HepG2 (cell line): ENCODE data around the gene RHBDF2. TPM values are rescaled to one million over a fixed set of nuclear protein-coding genes. Genes with fewer than 3 reads are reported as not detected.

ENCODE experiments used
- ATRX ChIP-seq: sonication (generic); formaldehyde crosslinking; IDR thresholded peaks from 2 replicates; pipeline ENCODE4 v1.4.0; 2020; ENCODE audit warnings: missing genetic modification reagents, borderline replicate concordance
- EP300 ChIP-seq, 3 experiments: sonication (generic) in 1 of 3; formaldehyde crosslinking in 1 of 3; IDR thresholded peaks; 2 replicates each; pipeline versions ENCODE4 v1.5.1 to v1.6.1; 2011 to 2020; ENCODE audit warnings: low read depth in 2 of 3, low read length in 2 of 3, borderline replicate concordance in 1 of 3, improper control_type of control experiment in 1 of 3, mild to moderate bottlenecking in 1 of 3, missing genetic modification reagents in 1 of 3, moderate library complexity in 1 of 3
- ETV6 ChIP-seq: sonication (generic); formaldehyde crosslinking; conservative IDR thresholded peaks from 2 replicates; pipeline ENCODE4 v1.4.0; 2020; ENCODE audit warnings: missing genetic modification reagents
- FOXP1 ChIP-seq, 2 experiments: fragments of 450-650 bp in 1 of 2; IDR thresholded peaks; 2 replicates each; pipeline ENCODE4 v1.6.1; 2017 to 2018; ENCODE audit warnings: antibody characterized with exemption in 1 of 2
- HMG20A ChIP-seq: IDR thresholded peaks from 2 replicates; pipeline ENCODE4 v1.6.1; 2016; ENCODE audit warnings: borderline replicate concordance
- NR3C1 ChIP-seq: sonication (generic); formaldehyde crosslinking; IDR thresholded peaks from 2 replicates; pipeline ENCODE4 v1.4.0; 2020; ENCODE audit warnings: missing genetic modification reagents
- NRL ChIP-seq: sonication (generic); formaldehyde crosslinking; IDR thresholded peaks from 2 replicates; pipeline ENCODE4 v1.5.0; 2020; ENCODE audit warnings: missing genetic modification reagents, mild to moderate bottlenecking, moderate library complexity, borderline replicate concordance
- PAXIP1 ChIP-seq: sonication (generic); formaldehyde crosslinking; conservative IDR thresholded peaks from 2 replicates; pipeline ENCODE4 v1.4.0; 2020; ENCODE audit warnings: mild to moderate bottlenecking, missing genetic modification reagents, moderate library complexity
- SIN3A ChIP-seq: IDR thresholded peaks from 2 replicates; pipeline ENCODE4 v1.6.1; 2011; ENCODE audit warnings: low read depth, mild to moderate bottlenecking, control low read depth, low read length, borderline replicate concordance
- YEATS2 ChIP-seq: sonication (generic); formaldehyde crosslinking; IDR thresholded peaks from 2 replicates; pipeline ENCODE4 v1.4.0; 2020; ENCODE audit warnings: missing genetic modification reagents, borderline replicate concordance
- ZNF292 ChIP-seq: sonication (generic); formaldehyde crosslinking; IDR thresholded peaks from 2 replicates; pipeline ENCODE4 v1.8.1; 2022; ENCODE audit warnings: mild to moderate bottlenecking, low read depth, missing genetic modification reagents, borderline replicate concordance
- ZNF660 ChIP-seq: sonication (generic); formaldehyde crosslinking; IDR thresholded peaks from 2 replicates; pipeline ENCODE4 v1.5.1; 2020; ENCODE audit warnings: mild to moderate bottlenecking, low read depth, missing genetic modification reagents, borderline replicate concordance
- ZNF790 ChIP-seq: sonication (generic); formaldehyde crosslinking; IDR thresholded peaks from 2 replicates; pipeline ENCODE4 v1.8.0; 2022; ENCODE audit warnings: missing genetic modification reagents, mild to moderate bottlenecking, borderline replicate concordance
- ZNF83 ChIP-seq: sonication (generic); formaldehyde crosslinking; IDR thresholded peaks from 2 replicates; pipeline ENCODE4 v1.4.0; 2020; ENCODE audit warnings: missing genetic modification reagents, mild to moderate bottlenecking, borderline replicate concordance
- polyA plus RNA-seq, 8 experiments: library from polyadenylated mRNA; depleted of rRNA in 3 of 8; stranded (reverse) in 7 of 8; unstranded in 1 of 8; fragments of >200 nt; fragmentation: Illumina TruSeq in 4 of 8; extraction: Trizol in 4 of 8; gene quantifications; 2 replicates each; pipeline versions ENCODE4 v1.2.1 to v1.2.3, GENCODE V29; 2011 to 2016; ENCODE audit warnings: low read depth in 4 of 8, missing spikeins in 1 of 8, mixed read lengths in 1 of 8; ENCODE audit not compliant: insufficient read depth in 1 of 8
- total RNA-seq, 5 experiments: library from RNA; depleted of rRNA; stranded (reverse); fragments of >200 nt; fragmentation: Illumina TruSeq; extraction: Trizol; gene quantifications; 2 replicates each; pipeline ENCODE4 v1.2.3, GENCODE V29; 2016; ENCODE audit warnings: low read depth in 1 of 5
- TF ChIP-seq, protein P1 (sequence below): sonication (generic); formaldehyde crosslinking; IDR thresholded peaks from 2 replicates; pipeline ENCODE4 v1.9.0; 2022; ENCODE audit warnings: missing genetic modification reagents, mild to moderate bottlenecking, borderline replicate concordance
- TF ChIP-seq, protein P2 (sequence below): sonication (generic); formaldehyde crosslinking; IDR thresholded peaks from 2 replicates; pipeline ENCODE4 v1.4.0; 2020; ENCODE audit warnings: missing genetic modification reagents
- TF ChIP-seq, protein P3 (sequence below): sonication (generic); formaldehyde crosslinking; IDR thresholded peaks from 2 replicates; pipeline ENCODE4; 2020; ENCODE audit warnings: missing genetic modification reagents, mild to moderate bottlenecking, borderline replicate concordance

RHBDF2 gene
- total and polyA plus RNA-seq, 2 of the 13 experiments (the other 11 are each of a cell fraction or from before 2014, with no cell fraction given): 7.8 to 24.2 TPM

DNA sequence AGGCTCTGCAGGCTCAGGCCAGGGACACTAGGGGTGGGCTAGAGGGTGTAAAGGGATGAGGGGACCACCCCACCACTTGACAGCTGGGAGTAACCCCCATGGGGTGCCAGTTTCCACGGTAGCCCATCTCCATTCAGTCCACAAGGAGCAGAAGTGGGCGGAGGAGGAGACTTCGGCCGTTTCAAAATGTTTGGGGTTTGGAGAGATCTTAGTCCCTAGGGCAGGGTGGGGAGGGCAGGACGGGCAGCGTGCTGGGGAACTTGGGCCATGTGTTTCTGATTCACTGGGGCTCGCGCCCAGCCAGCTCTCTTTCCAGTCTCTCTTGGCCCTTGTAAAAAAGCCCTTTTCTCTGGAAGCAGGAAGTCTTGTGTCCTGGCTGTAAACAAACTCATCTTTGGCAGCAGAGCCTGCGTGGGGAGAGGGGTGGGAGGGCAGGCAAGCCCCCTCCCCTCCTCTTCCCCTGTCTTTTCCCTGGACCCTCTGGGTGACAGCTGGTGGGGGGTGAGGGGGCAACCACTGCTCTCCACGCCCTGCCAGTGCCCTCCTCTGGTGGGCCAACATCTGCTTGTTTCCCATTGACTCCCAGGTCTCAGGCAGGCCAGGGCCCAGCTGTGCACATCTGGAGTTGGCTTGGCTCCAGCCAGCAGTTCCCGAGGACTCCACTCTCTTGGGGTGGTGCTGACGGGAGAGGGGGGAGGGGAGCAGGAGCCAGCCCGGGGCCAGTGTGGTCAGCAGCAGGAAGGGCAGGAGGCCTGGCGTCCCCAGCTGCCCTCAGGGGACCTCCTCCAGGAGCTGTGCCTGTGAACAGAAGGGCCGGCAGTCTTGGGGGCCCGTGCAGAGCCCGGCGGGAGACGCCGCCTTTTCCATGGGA is 28.2 kb upstream of the RHBDF2 start (continued):
- TF ChIP-seq SIN3A (no peak), FOXP1 (IDR thresholded peaks at IDR 0.05) (no peak), FOXP1 (CRISPR knock-in tag; IDR thresholded peaks at IDR 0.05) (no peak), ZNF660 (CRISPR knock-in tag) (no peak), ATRX (CRISPR knock-in tag) (no peak), ZNF790 (CRISPR knock-in tag) (no peak; the same call in 1 of the 2 replicates), NRL (no peak), NR3C1 (no peak), ZNF83 (CRISPR knock-in tag) (0 out of 2 replicates have a peak, but pooled peaks have one; percentile 11), PAXIP1 (no peak; the same call in 1 of the 2 replicates), EP300 (IDR thresholded peaks at IDR 0.05; ENCODE audit: low read depth in 2 of 2, low read length in 2 of 2) (peak; percentile 19; a peak in 1 of 4 replicates), EP300 (CRISPR knock-in tag; IDR thresholded peaks at IDR 0.05; ENCODE audit: borderline replicate concordance) (peak; percentile 23; the same call in 1 of the 2 replicates), HMG20A (CRISPR knock-in tag) (no peak), ZNF292 (CRISPR knock-in tag) (peak; percentile 52), YEATS2 (0 out of 2 replicates have a peak, but pooled peaks have one; percentile 11), ETV6 (no peak)
- TF ChIP-seq, protein P1, sequence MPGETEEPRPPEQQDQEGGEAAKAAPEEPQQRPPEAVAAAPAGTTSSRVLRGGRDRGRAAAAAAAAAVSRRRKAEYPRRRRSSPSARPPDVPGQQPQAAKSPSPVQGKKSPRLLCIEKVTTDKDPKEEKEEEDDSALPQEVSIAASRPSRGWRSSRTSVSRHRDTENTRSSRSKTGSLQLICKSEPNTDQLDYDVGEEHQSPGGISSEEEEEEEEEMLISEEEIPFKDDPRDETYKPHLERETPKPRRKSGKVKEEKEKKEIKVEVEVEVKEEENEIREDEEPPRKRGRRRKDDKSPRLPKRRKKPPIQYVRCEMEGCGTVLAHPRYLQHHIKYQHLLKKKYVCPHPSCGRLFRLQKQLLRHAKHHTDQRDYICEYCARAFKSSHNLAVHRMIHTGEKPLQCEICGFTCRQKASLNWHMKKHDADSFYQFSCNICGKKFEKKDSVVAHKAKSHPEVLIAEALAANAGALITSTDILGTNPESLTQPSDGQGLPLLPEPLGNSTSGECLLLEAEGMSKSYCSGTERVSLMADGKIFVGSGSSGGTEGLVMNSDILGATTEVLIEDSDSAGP: 0 out of 2 replicates have a peak, but pooled peaks have one; percentile 22
- TF ChIP-seq, protein P2, sequence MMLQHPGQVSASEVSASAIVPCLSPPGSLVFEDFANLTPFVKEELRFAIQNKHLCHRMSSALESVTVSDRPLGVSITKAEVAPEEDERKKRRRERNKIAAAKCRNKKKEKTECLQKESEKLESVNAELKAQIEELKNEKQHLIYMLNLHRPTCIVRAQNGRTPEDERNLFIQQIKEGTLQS (CRISPR knock-in tag): no peak
- TF ChIP-seq, protein P3, sequence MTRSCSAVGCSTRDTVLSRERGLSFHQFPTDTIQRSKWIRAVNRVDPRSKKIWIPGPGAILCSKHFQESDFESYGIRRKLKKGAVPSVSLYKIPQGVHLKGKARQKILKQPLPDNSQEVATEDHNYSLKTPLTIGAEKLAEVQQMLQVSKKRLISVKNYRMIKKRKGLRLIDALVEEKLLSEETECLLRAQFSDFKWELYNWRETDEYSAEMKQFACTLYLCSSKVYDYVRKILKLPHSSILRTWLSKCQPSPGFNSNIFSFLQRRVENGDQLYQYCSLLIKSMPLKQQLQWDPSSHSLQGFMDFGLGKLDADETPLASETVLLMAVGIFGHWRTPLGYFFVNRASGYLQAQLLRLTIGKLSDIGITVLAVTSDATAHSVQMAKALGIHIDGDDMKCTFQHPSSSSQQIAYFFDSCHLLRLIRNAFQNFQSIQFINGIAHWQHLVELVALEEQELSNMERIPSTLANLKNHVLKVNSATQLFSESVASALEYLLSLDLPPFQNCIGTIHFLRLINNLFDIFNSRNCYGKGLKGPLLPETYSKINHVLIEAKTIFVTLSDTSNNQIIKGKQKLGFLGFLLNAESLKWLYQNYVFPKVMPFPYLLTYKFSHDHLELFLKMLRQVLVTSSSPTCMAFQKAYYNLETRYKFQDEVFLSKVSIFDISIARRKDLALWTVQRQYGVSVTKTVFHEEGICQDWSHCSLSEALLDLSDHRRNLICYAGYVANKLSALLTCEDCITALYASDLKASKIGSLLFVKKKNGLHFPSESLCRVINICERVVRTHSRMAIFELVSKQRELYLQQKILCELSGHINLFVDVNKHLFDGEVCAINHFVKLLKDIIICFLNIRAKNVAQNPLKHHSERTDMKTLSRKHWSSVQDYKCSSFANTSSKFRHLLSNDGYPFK (CRISPR knock-in tag): no peak
